Hepatocyte (in vitro differentiated cells): Measurements from ENCODE around the gene ZNF385C. TPM values are rescaled to one million over a fixed set of nuclear protein-coding genes. Genes with fewer than 3 reads are reported as not detected.

ENCODE experiments used
- DNase-seq: peaks from one replicate; pipeline ENCODE4 v3.0.0-alpha.2; 2016; ENCODE audit warnings: low spot score
- H2AFZ ChIP-seq: fragments of 200-600 bp; sonication (generic); 2 replicates; pipeline ENCODE4 v1.6.0; 2016; ENCODE audit warnings: antibody characterized with exemption, mild to moderate bottlenecking
- H3K27ac ChIP-seq: fragments of 200-600 bp; sonication (generic); 2 replicates; pipeline ENCODE4 v1.5.1; 2016; ENCODE audit warnings: mild to moderate bottlenecking
- H3K27me3 ChIP-seq: fragments of 200-600 bp; sonication (generic); 2 replicates; pipeline ENCODE4 v1.6.1; 2016
- H3K36me3 ChIP-seq: fragments of 200-600 bp; sonication (generic); replicated peaks from 2 replicates; pipeline ENCODE4 v1.5.1; 2016; ENCODE audit warnings: low read depth; ENCODE audit not compliant: insufficient read depth
- H3K4me1 ChIP-seq: fragments of 200-600 bp; sonication (generic); 2 replicates; pipeline ENCODE4 v1.5.1; 2016; ENCODE audit warnings: mild to moderate bottlenecking, moderate library complexity; ENCODE audit not compliant: insufficient read depth
- H3K4me2 ChIP-seq: fragments of 200-600 bp; sonication (generic); 2 replicates; pipeline ENCODE4 v1.6.0; 2016
- H3K4me3 ChIP-seq: fragments of 200-600 bp; sonication (generic); 2 replicates; pipeline ENCODE4 v1.5.1; 2016; ENCODE audit warnings: mild to moderate bottlenecking
- H3K79me2 ChIP-seq: fragments of 200-600 bp; sonication (generic); 2 replicates; pipeline ENCODE4 v1.6.0; 2017; ENCODE audit warnings: mild to moderate bottlenecking
- H3K9me2 ChIP-seq: fragments of 200-600 bp; sonication (generic); replicated peaks from 2 replicates; pipeline ENCODE4 v1.6.0; 2017; ENCODE audit warnings: mild to moderate bottlenecking; ENCODE audit not compliant: insufficient read depth
- H3K9me3 ChIP-seq: fragments of 200-600 bp; sonication (generic); 2 replicates; pipeline ENCODE4 v1.5.1; 2016; ENCODE audit warnings: low read depth, mild to moderate bottlenecking
- H4K20me1 ChIP-seq: fragments of 200-600 bp; sonication (generic); 2 replicates; pipeline ENCODE4 v1.6.0; 2016; ENCODE audit warnings: mild to moderate bottlenecking; ENCODE audit not compliant: insufficient read depth, poor library complexity, severe bottlenecking
- CTCF ChIP-seq: fragments of 200-600 bp; sonication (generic); IDR thresholded peaks from 2 replicates; pipeline ENCODE4 v1.5.1; 2016; ENCODE audit warnings: antibody characterized with exemption, mild to moderate bottlenecking; ENCODE audit not compliant: poor library complexity
- EZH2 ChIP-seq: fragments of 200-600 bp; sonication (generic); IDR thresholded peaks from 2 replicates; pipeline ENCODE4 v1.6.1; 2016; ENCODE audit warnings: antibody characterized with exemption, mild to moderate bottlenecking, borderline replicate concordance
- EZH2phosphoT487 ChIP-seq: fragments of 200-600 bp; sonication (generic); IDR thresholded peaks from one replicate; pipeline ENCODE4 v1.6.1; 2018; ENCODE audit warnings: antibody characterized with exemption, mild to moderate bottlenecking, low read depth, moderate library complexity; ENCODE audit not compliant: unreplicated experiment, severe bottlenecking
- WGBS: methylation state at CpG from one replicate; pipeline ENCODE4 v1.1.6; 2016; ENCODE audit warnings: low lambda C conversion rate; ENCODE audit errors: missing lambda C conversion rate; 5-methylcytosine and 5-hydroxymethylcytosine counted together
- polyA plus RNA-seq: library from polyadenylated mRNA; unstranded; fragments of >200 nt; fragmentation: Nextera tagmentation; extraction: Ambion mirVana; gene quantifications from 2 replicates; pipeline ENCODE4 v1.2.1, GENCODE V29; 2016
- total RNA-seq: library from RNA; depleted of rRNA; stranded (reverse); fragments of >200 nt; gene quantifications from 2 replicates; pipeline ENCODE4 v1.2.3, GENCODE V29; 2014

Gene ZNF385C
- total and polyA plus RNA-seq, 2 experiments from 2014 or later = 0.45 to 0.63 TPM

GRCh38 chr17:42058063-42058462, 40.2 kb downstream of the ZNF385C start:
- Histone ChIP-seq H3K36me3 (no peaks in the 10 kb centered on the region), H3K27me3 (peaks cover 12% of the 10 kb centered on the region), H3K27ac (no peak overlapping the region), H3K4me3 (no peak overlapping the region), H4K20me1 (no peaks in the 10 kb centered on the region), H3K9me3 (no peaks in the 10 kb centered on the region), H3K4me2 (no peak overlapping the region), H3K79me2 (no peaks in the 10 kb centered on the region), H2AFZ (no peak overlapping the region), H3K4me1 (no peaks in the 10 kb centered on the region), H3K9me2 (no peaks in the 10 kb centered on the region)
- TF ChIP-seq EZH2 = no peak
- TF ChIP-seq EZH2phosphoT487 = no peak
- TF ChIP-seq CTCF = no peak
- DNase-seq = no peak
- 78% methylated on average over 7 of the region's 7 CpGs for WGBS

GRCh38 chr17:42056635-42057034, 41.6 kb downstream of the ZNF385C start:
- no peak overlapping the region for H2AFZ ChIP-seq
- no peak overlapping the region for H3K4me3 ChIP-seq
- no peaks in the 10 kb centered on the region for H3K9me3 ChIP-seq
- no peak for TF ChIP-seq EZH2phosphoT487
- no peak for TF ChIP-seq EZH2
- TF ChIP-seq CTCF = no peak
- no peaks in the 10 kb centered on the region for H3K36me3 ChIP-seq
- no peaks in the 10 kb centered on the region for H4K20me1 ChIP-seq
- H3K79me2 ChIP-seq = no peaks in the 10 kb centered on the region
- H3K27me3 ChIP-seq = peaks cover 18% of the 10 kb centered on the region
- 78% methylated on average over 3 of the region's 3 CpGs for WGBS
- no peaks in the 10 kb centered on the region for H3K9me2 ChIP-seq
- no peak overlapping the region for H3K4me2 ChIP-seq
- DNase-seq = no peak
- no peak overlapping the region for H3K27ac ChIP-seq
- no peaks in the 10 kb centered on the region for H3K4me1 ChIP-seq

GRCh38 chr17:42055496-42055895, 42.8 kb downstream of the ZNF385C start:
- Histone ChIP-seq H3K36me3 (no peaks in the 10 kb centered on the region), H2AFZ (no peak overlapping the region), H3K27ac (no peak overlapping the region), H3K27me3 (peaks cover 18% of the 10 kb centered on the region), H3K4me1 (no peaks in the 10 kb centered on the region), H3K79me2 (no peaks in the 10 kb centered on the region), H3K9me3 (no peaks in the 10 kb centered on the region), H3K4me2 (no peak overlapping the region), H4K20me1 (no peaks in the 10 kb centered on the region), H3K9me2 (no peaks in the 10 kb centered on the region), H3K4me3 (no peak overlapping the region)
- no peak for DNase-seq
- WGBS = 27% methylated on average over 6 of the region's 6 CpGs
- no peak for TF ChIP-seq EZH2
- no peak for TF ChIP-seq CTCF
- no peak for TF ChIP-seq EZH2phosphoT487

- no peak for DNase-seq
- H3K27ac ChIP-seq = no peak overlapping the region
- no peak overlapping the region for H3K4me2 ChIP-seq
- no peak overlapping the region for H2AFZ ChIP-seq
- no peaks in the 10 kb centered on the region for H3K9me2 ChIP-seq
- no peaks in the 10 kb centered on the region for H4K20me1 ChIP-seq
- H3K27me3 ChIP-seq = peaks cover 18% of the 10 kb centered on the region
- H3K4me3 ChIP-seq = no peak overlapping the region
- no peaks in the 10 kb centered on the region for H3K36me3 ChIP-seq
- H3K9me3 ChIP-seq = no peaks in the 10 kb centered on the region
- 17% methylated on average over 3 of the region's 3 CpGs for WGBS
- H3K4me1 ChIP-seq = peaks cover under 1% of the 10 kb centered on the region
- H3K79me2 ChIP-seq = no peaks in the 10 kb centered on the region
- TF ChIP-seq EZH2phosphoT487 (no peak), EZH2 (no peak), CTCF (no peak)
Measured at GRCh38 chr17:42055027-42055426, 43.2 kb downstream of the ZNF385C start.
